MM.1S (cell line): ENCODE results near the gene TRMT1.

ENCODE experiments used
- DNase-seq: peaks from one replicate; pipeline ENCODE4 v3.0.0-alpha.2; 2015
- H2AFZ ChIP-seq: fragments of 300-600 bp; sonication (generic); 2 replicates; pipeline ENCODE4 v1.6.0; 2016; ENCODE audit warnings: antibody characterized with exemption, low read length
- H3F3A ChIP-seq: fragments of 300-600 bp; sonication (generic); 2 replicates; pipeline ENCODE4 v1.6.1; 2016; ENCODE audit warnings: mild to moderate bottlenecking, antibody characterized with exemption, low read length, moderate library complexity, mixed read lengths; ENCODE audit not compliant: insufficient read depth
- H3K27ac ChIP-seq: fragments of 300-600 bp; sonication (generic); 2 replicates; pipeline ENCODE4 v1.5.1; 2016; ENCODE audit warnings: mild to moderate bottlenecking, low read length
- H3K27me3 ChIP-seq: fragments of 300-600 bp; sonication (generic); replicated peaks from 2 replicates; pipeline ENCODE4 v1.6.0; 2016; ENCODE audit warnings: low read length; ENCODE audit not compliant: insufficient read depth
- H3K36me3 ChIP-seq: fragments of 300-600 bp; sonication (generic); replicated peaks from 2 replicates; pipeline ENCODE4 v1.6.1; 2016; ENCODE audit warnings: mild to moderate bottlenecking, low read length, mixed read lengths; ENCODE audit not compliant: insufficient read depth
- H3K4me1 ChIP-seq: fragments of 300-600 bp; sonication (generic); 2 replicates; pipeline ENCODE4 v1.6.1; 2016; ENCODE audit warnings: low read length, mixed read lengths
- H3K4me2 ChIP-seq: fragments of 300-600 bp; sonication (generic); 2 replicates; pipeline ENCODE4 v1.6.0; 2016; ENCODE audit warnings: low read depth, low read length
- H3K4me3 ChIP-seq: fragments of 300-600 bp; sonication (generic); 2 replicates; pipeline ENCODE4 v1.5.1; 2016; ENCODE audit warnings: low read length, mixed read lengths
- H3K79me2 ChIP-seq: fragments of 300-600 bp; sonication (generic); 2 replicates; pipeline ENCODE4 v1.6.1; 2016; ENCODE audit warnings: mixed run types, low read length, mixed read lengths
- H3K9ac ChIP-seq: fragments of 300-600 bp; sonication (generic); 2 replicates; pipeline ENCODE4 v1.6.1; 2016; ENCODE audit warnings: low read length, mixed read lengths
- H3K9me2 ChIP-seq: fragments of 300-600 bp; sonication (generic); replicated peaks from 2 replicates; pipeline ENCODE4 v1.6.1; 2016; ENCODE audit warnings: mild to moderate bottlenecking, low read length, mixed read lengths; ENCODE audit not compliant: insufficient read depth
- H3K9me3 ChIP-seq: fragments of 300-600 bp; sonication (generic); replicated peaks from 2 replicates; pipeline ENCODE4 v1.6.1; 2016; ENCODE audit warnings: mild to moderate bottlenecking, low read length, mixed read lengths; ENCODE audit not compliant: insufficient read depth
- H4K20me1 ChIP-seq: fragments of 300-600 bp; sonication (generic); 2 replicates; pipeline ENCODE4 v1.6.1; 2016; ENCODE audit warnings: mild to moderate bottlenecking, low read length, moderate library complexity, mixed read lengths; ENCODE audit not compliant: insufficient read depth
- EZH2 ChIP-seq: fragments of 300-600 bp; sonication (generic); optimal IDR thresholded peaks from 2 replicates; pipeline ENCODE3; 2017; ENCODE audit warnings: low read depth, mild to moderate bottlenecking, antibody characterized with exemption, low read length, mixed read lengths
- EZH2phosphoT487 ChIP-seq: fragments of 300-600 bp; sonication (generic); IDR thresholded peaks from 2 replicates; pipeline ENCODE4 v1.6.1; 2018; ENCODE audit warnings: antibody characterized with exemption, low read length
- TF ChIP-seq, protein P1 (sequence below): fragments of 300-600 bp; sonication (generic); IDR thresholded peaks from 2 replicates; pipeline ENCODE4 v1.5.1; 2016; ENCODE audit warnings: antibody characterized with exemption, low read length, mixed read lengths

The TRMT1 gene

DNA sequence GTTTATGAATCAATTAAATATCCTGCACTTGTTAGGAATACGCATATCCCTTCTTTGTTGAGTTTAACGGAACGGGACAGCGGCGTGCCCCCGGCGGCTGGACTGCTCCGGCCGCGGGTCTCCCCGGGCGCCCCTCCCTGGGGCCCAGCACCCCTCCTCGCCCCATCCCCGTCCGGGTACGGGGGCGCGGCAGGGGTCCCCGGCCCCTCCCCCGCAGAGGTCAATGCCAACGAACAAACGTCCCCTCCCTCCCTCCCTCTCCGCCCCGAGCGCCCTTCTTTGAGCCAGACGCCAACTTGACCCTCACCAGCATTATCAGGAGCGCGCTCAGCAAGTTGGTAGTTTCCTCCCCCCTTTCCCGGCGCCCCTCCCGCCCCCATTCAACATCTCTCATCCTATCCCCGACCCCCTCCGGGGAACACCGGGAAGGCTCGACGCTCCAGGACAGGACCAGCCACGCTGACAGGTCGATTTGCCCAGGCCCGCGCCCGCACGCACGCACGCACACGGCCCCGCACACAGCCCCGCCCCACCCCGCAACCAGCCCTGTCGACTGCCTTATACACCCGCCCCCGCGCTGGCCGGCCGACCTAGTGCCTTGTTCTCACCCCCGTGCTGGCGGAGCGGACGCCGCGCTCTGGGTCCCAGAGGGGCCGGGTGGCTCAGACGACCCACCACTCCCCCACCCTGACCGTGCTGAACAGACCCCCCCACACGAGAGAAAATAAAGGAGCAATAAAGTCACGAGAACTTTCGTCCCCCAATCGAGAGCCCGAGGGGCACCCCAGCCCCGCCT lies 18.9 kb downstream of the TRMT1 start:
- H3K36me3 ChIP-seq = no peaks in the 10 kb centered on the region
- DNase-seq = no peak
- H3K9me2 ChIP-seq = no peaks in the 10 kb centered on the region
- H3F3A ChIP-seq = peaks cover 24% of the 10 kb centered on the region
- H2AFZ ChIP-seq = no peak overlapping the region
- H3K4me2 ChIP-seq = peak overlapping the region; percentile 94
- no peaks in the 10 kb centered on the region for H4K20me1 ChIP-seq
- no peak overlapping the region for H3K4me3 ChIP-seq
- no peak for TF ChIP-seq EZH2phosphoT487
- no peak for TF ChIP-seq EZH2
- TF ChIP-seq, protein P1, sequence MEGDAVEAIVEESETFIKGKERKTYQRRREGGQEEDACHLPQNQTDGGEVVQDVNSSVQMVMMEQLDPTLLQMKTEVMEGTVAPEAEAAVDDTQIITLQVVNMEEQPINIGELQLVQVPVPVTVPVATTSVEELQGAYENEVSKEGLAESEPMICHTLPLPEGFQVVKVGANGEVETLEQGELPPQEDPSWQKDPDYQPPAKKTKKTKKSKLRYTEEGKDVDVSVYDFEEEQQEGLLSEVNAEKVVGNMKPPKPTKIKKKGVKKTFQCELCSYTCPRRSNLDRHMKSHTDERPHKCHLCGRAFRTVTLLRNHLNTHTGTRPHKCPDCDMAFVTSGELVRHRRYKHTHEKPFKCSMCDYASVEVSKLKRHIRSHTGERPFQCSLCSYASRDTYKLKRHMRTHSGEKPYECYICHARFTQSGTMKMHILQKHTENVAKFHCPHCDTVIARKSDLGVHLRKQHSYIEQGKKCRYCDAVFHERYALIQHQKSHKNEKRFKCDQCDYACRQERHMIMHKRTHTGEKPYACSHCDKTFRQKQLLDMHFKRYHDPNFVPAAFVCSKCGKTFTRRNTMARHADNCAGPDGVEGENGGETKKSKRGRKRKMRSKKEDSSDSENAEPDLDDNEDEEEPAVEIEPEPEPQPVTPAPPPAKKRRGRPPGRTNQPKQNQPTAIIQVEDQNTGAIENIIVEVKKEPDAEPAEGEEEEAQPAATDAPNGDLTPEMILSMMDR = no peak
- H3K9me3 ChIP-seq = no peaks in the 10 kb centered on the region
- H3K79me2 ChIP-seq = peaks cover 5% of the 10 kb centered on the region
- peaks cover 50% of the 10 kb centered on the region for H3K27me3 ChIP-seq
- peaks cover 26% of the 10 kb centered on the region for H3K4me1 ChIP-seq
- H3K27ac ChIP-seq = no peak overlapping the region
- H3K9ac ChIP-seq = no peak overlapping the region

DNA sequence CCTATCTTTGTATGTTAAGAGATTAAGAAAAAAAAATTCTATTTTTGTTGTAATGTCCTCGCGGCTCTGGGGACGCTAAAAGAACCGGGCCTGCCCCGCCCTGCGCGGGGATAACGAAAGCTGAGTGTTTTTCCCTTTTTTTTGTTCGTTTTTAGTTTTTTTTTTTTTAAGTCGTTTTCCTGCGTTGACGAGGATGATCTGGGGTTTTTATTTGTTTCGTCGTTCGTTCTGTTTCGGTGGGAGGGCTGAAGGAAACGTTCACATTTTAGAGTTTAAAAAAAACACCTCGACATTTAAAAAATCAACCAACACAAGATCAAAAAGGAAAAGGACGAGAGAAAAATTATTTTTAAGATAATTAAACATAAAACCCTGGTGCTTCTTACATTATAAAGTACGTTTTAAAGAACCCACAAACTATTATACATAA lies 19.5 kb downstream of the TRMT1 start:
- Histone ChIP-seq H3K4me3 (no peak overlapping the region), H3K4me2 (peak overlapping the region; percentile 94), H3K9me3 (no peaks in the 10 kb centered on the region), H3K27me3 (peaks cover 50% of the 10 kb centered on the region), H4K20me1 (no peaks in the 10 kb centered on the region), H3K4me1 (peaks cover 26% of the 10 kb centered on the region), H3K9ac (no peak overlapping the region), H3K9me2 (no peaks in the 10 kb centered on the region), H3K36me3 (no peaks in the 10 kb centered on the region), H3K27ac (no peak overlapping the region), H3K79me2 (peaks cover 5% of the 10 kb centered on the region), H2AFZ (no peak overlapping the region), H3F3A (peaks cover 20% of the 10 kb centered on the region)
- DNase-seq = no peak
- no peak for TF ChIP-seq EZH2
- TF ChIP-seq, protein P1 = no peak
- TF ChIP-seq EZH2phosphoT487 = 0 out of 2 replicates have a peak, but pooled peaks have one; percentile 68

DNA sequence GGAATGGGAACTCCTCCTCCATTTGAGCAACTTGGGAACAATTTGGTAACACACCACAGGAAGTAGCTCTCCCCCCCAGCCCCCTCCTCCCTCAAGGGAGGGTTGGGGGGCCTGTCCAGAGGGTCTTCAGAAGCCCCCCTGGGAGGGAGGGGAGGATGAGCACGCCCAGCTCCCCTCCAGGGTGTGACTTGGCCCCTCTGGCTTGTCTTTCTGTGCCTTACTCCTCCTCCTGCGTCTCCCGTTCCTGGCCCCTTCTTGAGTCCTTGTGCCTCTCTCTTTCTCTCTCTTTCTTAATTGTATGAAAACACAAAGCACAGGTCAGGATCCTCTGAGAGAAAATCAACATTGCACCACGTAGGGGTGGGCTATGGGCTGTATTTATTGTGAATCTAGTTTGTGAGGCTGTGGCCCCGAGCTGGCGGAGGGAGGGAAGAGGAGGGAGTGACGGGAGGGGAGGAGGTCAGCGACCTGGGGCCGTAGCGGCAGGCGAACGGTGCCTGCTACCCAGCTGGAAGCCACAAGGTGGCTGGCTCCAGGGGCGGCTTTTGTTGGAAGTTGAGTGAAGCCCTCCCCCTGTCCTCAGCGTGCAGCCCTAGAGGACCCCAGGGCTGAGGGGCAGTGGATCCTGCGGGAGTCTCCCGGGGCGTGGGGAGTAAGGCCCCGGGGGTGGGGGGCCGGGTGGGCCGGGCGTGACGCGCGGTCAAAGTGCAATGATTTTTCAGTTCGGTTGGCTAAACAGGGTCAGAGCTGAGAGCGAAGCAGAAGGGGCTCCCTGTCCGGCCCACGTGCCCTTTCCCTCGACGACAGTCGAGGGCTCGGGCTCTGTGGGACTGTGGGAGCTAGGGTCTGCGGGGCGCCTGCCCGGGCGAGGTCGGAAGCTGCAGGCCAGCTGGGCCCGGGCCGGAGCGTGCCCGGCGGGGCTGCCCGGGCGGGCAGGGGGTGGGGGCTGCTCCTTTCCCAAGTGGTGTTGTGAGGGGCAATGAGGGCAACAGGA lies 20.3 kb downstream of the TRMT1 start:
- no peak for DNase-seq
- H3K4me3 ChIP-seq = peak overlapping the region; percentile 57
- no peak for TF ChIP-seq EZH2
- TF ChIP-seq, protein P1 = peak; percentile 24
- no peak for TF ChIP-seq EZH2phosphoT487
- no peaks in the 10 kb centered on the region for H3K36me3 ChIP-seq
- no peaks in the 10 kb centered on the region for H3K9me2 ChIP-seq
- peaks cover 50% of the 10 kb centered on the region for H3K27me3 ChIP-seq
- H3K9ac ChIP-seq = no peak overlapping the region
- H3K4me1 ChIP-seq = peaks cover 26% of the 10 kb centered on the region
- peak overlapping the region; percentile 42; the same call in 1 of the 2 replicates for H2AFZ ChIP-seq
- no peak overlapping the region for H3K27ac ChIP-seq
- peaks cover 20% of the 10 kb centered on the region for H3F3A ChIP-seq
- H3K4me2 ChIP-seq = peak overlapping the region; percentile 94
- H3K79me2 ChIP-seq = no peaks in the 10 kb centered on the region
- no peaks in the 10 kb centered on the region for H3K9me3 ChIP-seq
- H4K20me1 ChIP-seq = no peaks in the 10 kb centered on the region
